BLaER1 treated with 17β-estradiol and CSF1 and Interleukin-3, amounts not matched to agents 10 nM and 100 nM (cell line): ENCODE measurements around the gene RAB34.

Source experiments
- H3K27ac ChIP-seq, 11 experiments: shearing (Covaris generic); formaldehyde crosslinking; 2 replicates each; pipeline ENCODE4 v1.8.1; 2022
- H3K27me3 ChIP-seq, 11 experiments: shearing (Covaris generic); formaldehyde crosslinking; 2 replicates each; pipeline ENCODE4 v1.8.1; 2022
- H3K36me3 ChIP-seq, 11 experiments: shearing (Covaris generic); formaldehyde crosslinking; 2 replicates each; pipeline ENCODE4 v1.8.1; 2022
- H3K4me1 ChIP-seq, 10 experiments: shearing (Covaris generic); formaldehyde crosslinking; 2 replicates each; pipeline ENCODE4 v1.8.1; 2022
- H3K4me2 ChIP-seq, 11 experiments: shearing (Covaris generic); formaldehyde crosslinking; 2 replicates each; pipeline ENCODE4 v1.8.1; 2022
- H3K4me3 ChIP-seq, 10 experiments: shearing (Covaris generic); formaldehyde crosslinking; 2 replicates each; pipeline ENCODE4 v1.8.1; 2022
- H3K9ac ChIP-seq, 11 experiments: shearing (Covaris generic); formaldehyde crosslinking; 2 replicates each; pipeline ENCODE4 v1.8.1; 2022
- H3K9me3 ChIP-seq, 11 experiments: shearing (Covaris generic); formaldehyde crosslinking; replicated peaks in 1 of 11; 2 replicates each; pipeline ENCODE4 v1.8.1; 2022
- H4K20me1 ChIP-seq, 11 experiments: shearing (Covaris generic); formaldehyde crosslinking; 2 replicates each; pipeline ENCODE4 v1.8.1; 2022
- Cebpa-rat ChIP-seq, 11 experiments: shearing (Covaris generic); IDR thresholded peaks; 2 replicates each; pipeline ENCODE4 v1.8.1; 2022

Gene RAB34

DNA sequence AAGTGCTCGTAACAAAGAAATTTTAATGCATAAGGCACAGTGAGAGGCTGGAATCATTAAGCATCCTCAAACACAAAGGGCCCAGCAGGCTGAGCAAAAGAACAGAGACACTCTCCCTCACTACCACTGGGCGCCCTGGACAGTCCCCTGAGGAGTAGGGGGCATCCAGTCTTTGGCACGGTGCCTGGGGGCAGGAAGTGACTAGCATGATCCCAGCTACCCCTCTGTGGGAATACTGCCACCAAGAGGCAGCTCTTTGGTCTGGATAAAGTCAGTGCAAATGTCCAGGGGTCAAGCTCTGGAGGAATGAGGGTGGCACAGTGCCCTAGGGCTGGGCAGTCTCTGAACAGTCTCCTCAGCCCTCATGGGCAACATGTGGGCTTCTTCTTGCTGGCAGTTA is 3.4 kb downstream of the RAB34 start:
- peaks cover 20 to 38% (median 33%) of the 10 kb centered on the region in 11 experiments for H3K36me3 ChIP-seq
- H4K20me1 ChIP-seq, result peaks cover 0 to 40% (median 18%) of the 10 kb centered on the region in 11 experiments; a peak in 13 of 22 replicates
- H3K9me3 ChIP-seq, result no peaks in the 10 kb centered on the region
- TF ChIP-seq Cebpa-rat (IDR thresholded peaks at IDR 0.05), result no peak
- peaks cover 55 to 74% (median 63%) of the 10 kb centered on the region in 10 experiments for H3K4me1 ChIP-seq
- no peak overlapping the region for H3K4me3 ChIP-seq
- H3K27ac ChIP-seq, result 0 out of 22 replicates have a peak overlapping the region, but pooled peaks of 1 of the 11 experiments have one; percentile 21
- no peak overlapping the region; a peak in 1 of 22 replicates for H3K4me2 ChIP-seq
- H3K27me3 ChIP-seq, result no peaks in the 10 kb centered on the region
- peak overlapping the region in 2 of 11 experiments; percentile 22 to 28; a peak in 1 of 22 replicates for H3K9ac ChIP-seq

- no peaks in the 10 kb centered on the region for H3K9me3 ChIP-seq
- TF ChIP-seq Cebpa-rat (IDR thresholded peaks at IDR 0.05), result no peak; a peak in 1 of 22 replicates
- H3K9ac ChIP-seq, result peak overlapping the region in 8 of 11 experiments; percentile 86 to 96 (median 92); a peak in 16 of 22 replicates
- peaks cover 0 to 40% (median 18%) of the 10 kb centered on the region in 11 experiments; a peak in 13 of 22 replicates for H4K20me1 ChIP-seq
- H3K36me3 ChIP-seq, result peaks cover 20 to 38% (median 33%) of the 10 kb centered on the region in 11 experiments
- H3K4me3 ChIP-seq, result peak overlapping the region in 7 of 10 experiments; percentile 63 to 81 (median 70); a peak in 10 of 20 replicates
- H3K4me2 ChIP-seq, result peak overlapping the region; percentile 94 to 99 (median 98)
- H3K4me1 ChIP-seq, result peaks cover 45 to 63% (median 51%) of the 10 kb centered on the region in 10 experiments
- no peaks in the 10 kb centered on the region for H3K27me3 ChIP-seq
- peak overlapping the region in 9 of 11 experiments; percentile 28 to 96 (median 94); a peak in 13 of 22 replicates for H3K27ac ChIP-seq
These were observed 4.8 kb downstream of the RAB34 start for GRCh38 chr17:28712705-28713415.

DNA sequence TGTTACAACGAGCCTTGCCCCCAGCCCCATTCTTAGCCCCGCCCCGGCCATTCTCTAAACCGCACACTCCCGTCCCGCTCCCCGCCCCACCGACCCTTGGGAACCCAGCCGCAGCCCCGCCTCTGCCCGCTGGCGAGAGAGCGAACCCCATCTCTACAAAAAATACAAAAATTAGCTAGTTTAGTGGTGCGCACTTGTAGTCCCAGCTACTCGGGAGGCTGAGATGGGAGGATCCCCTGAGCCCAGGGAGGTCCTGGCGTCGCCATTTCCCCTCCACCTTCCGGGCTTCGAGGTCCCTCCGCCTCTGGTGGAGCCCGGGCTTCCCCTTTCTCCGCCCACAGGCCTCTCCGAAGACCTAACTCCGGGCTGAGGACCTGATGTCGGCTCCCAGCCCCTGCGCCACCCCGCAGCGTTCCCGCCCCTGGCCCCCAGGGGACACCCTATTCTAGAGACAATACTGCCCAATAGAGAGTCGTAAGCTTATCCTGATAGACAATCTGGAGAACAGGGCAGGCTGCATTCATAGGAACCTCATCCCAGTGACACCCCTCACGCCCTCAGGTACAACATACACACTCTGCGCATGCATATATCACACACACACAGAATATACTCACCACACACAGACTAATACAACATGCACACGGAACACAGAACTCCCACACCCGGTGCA is 5.5 kb downstream of the RAB34 start:
- Histone ChIP-seq H3K27me3 (no peaks in the 10 kb centered on the region), H3K9me3 (no peaks in the 10 kb centered on the region), H3K27ac (peak overlapping the region; percentile 45 to 98 (median 94); a peak in 21 of 22 replicates), H3K4me2 (peak overlapping the region; percentile 94 to 99 (median 98)), H3K4me1 (peaks cover 45 to 63% (median 51%) of the 10 kb centered on the region in 10 experiments), H3K9ac (peak overlapping the region; percentile 86 to 96 (median 91)), H4K20me1 (peaks cover 0 to 40% (median 17%) of the 10 kb centered on the region in 11 experiments; a peak in 13 of 22 replicates), H3K4me3 (peak overlapping the region; percentile 63 to 81 (median 70)), H3K36me3 (peaks cover 20 to 38% (median 33%) of the 10 kb centered on the region in 11 experiments)
- no peak for TF ChIP-seq Cebpa-rat (IDR thresholded peaks at IDR 0.05)

DNA sequence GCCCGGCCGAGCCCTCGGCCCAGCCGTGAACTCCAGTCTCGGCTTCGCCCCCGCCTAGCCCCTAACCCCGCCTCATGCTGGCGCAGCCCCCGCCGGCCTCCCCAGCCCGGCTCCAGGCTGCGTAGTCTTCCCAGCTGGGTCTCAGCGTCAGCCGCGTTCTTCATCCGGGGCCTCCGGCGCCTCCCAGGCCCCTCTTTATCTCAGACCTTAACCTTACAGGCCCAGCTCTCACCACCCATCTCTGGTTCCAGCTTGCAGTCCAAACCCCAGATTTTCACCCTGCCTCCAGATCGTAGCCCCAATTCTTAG is 6.0 kb downstream of the RAB34 start, which contains the start of gene PROCA1:
Gene PROCA1, minus strand, starts transcription at position 166 of the 309 bp plus-strand sequence. CDS start 228 bp downstream, outside the sequence.
- Histone ChIP-seq H3K4me3 (peak within 1 kb of the TSS; percentile 63 to 81 (median 70)), H3K9me3 (no peaks in the 10 kb centered on the region), H3K27ac (peak within 1 kb of the TSS; percentile 76 to 98 (median 94)), H3K4me2 (peak within 1 kb of the TSS; percentile 94 to 99 (median 98)), H3K9ac (peak within 1 kb of the TSS; percentile 86 to 96 (median 91)), H4K20me1 (peaks cover 0 to 36% (median 16%) of the 10 kb centered on the region in 11 experiments; a peak in 13 of 22 replicates), H3K27me3 (no peaks in the 10 kb centered on the region), H3K4me1 (peaks cover 42 to 63% (median 48%) of the 10 kb centered on the region in 10 experiments), H3K36me3 (peaks cover 20 to 38% (median 33%) of the 10 kb centered on the region in 11 experiments)
- no peak for TF ChIP-seq Cebpa-rat (IDR thresholded peaks at IDR 0.05)

GRCh38 chr17:28710861-28711722 is 6.6 kb downstream of the RAB34 start:
- peaks cover 20 to 39% (median 32%) of the 10 kb centered on the region in 11 experiments for H3K36me3 ChIP-seq
- no peak for TF ChIP-seq Cebpa-rat (IDR thresholded peaks at IDR 0.05)
- no peaks in the 10 kb centered on the region for H3K9me3 ChIP-seq
- peak overlapping the region; percentile 63 to 81 (median 70) for H3K4me3 ChIP-seq
- peak overlapping the region; percentile 86 to 96 (median 91) for H3K9ac ChIP-seq
- peaks cover 37 to 57% (median 42%) of the 10 kb centered on the region in 10 experiments for H3K4me1 ChIP-seq
- peak overlapping the region; percentile 94 to 99 (median 98) for H3K4me2 ChIP-seq
- peak overlapping the region; percentile 76 to 98 (median 94) for H3K27ac ChIP-seq
- H4K20me1 ChIP-seq, result peaks cover 0 to 30% (median 16%) of the 10 kb centered on the region in 11 experiments; a peak in 13 of 22 replicates
- no peaks in the 10 kb centered on the region for H3K27me3 ChIP-seq

- TF ChIP-seq Cebpa-rat (IDR thresholded peaks at IDR 0.05), result no peak
- H4K20me1 ChIP-seq, result peaks cover 0 to 43% (median 13%) of the 10 kb centered on the region in 11 experiments; a peak in 14 of 22 replicates
- no peaks in the 10 kb centered on the region for H3K9me3 ChIP-seq
- no peak overlapping the region for H3K4me2 ChIP-seq
- peaks cover 21 to 37% (median 27%) of the 10 kb centered on the region in 10 experiments for H3K4me1 ChIP-seq
- H3K27me3 ChIP-seq, result no peaks in the 10 kb centered on the region
- no peak overlapping the region for H3K27ac ChIP-seq
- no peak overlapping the region for H3K9ac ChIP-seq
- no peak overlapping the region for H3K4me3 ChIP-seq
- peaks cover 24 to 41% (median 34%) of the 10 kb centered on the region in 11 experiments for H3K36me3 ChIP-seq
These were observed 10.3 kb downstream of the RAB34 start for GRCh38 chr17:28707339-28707720.

GRCh38 chr17:28706471-28707338 is 11.0 kb downstream of the RAB34 start:
- no peaks in the 10 kb centered on the region for H3K27me3 ChIP-seq
- no peak overlapping the region for H3K4me2 ChIP-seq
- H3K4me3 ChIP-seq, result no peak overlapping the region
- peaks cover 0 to 49% (median 16%) of the 10 kb centered on the region in 11 experiments; a peak in 14 of 22 replicates for H4K20me1 ChIP-seq
- H3K4me1 ChIP-seq, result peaks cover 15 to 31% (median 21%) of the 10 kb centered on the region in 10 experiments
- no peaks in the 10 kb centered on the region for H3K9me3 ChIP-seq
- H3K36me3 ChIP-seq, result peaks cover 31 to 48% (median 41%) of the 10 kb centered on the region in 11 experiments
- TF ChIP-seq Cebpa-rat (IDR thresholded peaks at IDR 0.05), result no peak
- no peak overlapping the region for H3K27ac ChIP-seq
- no peak overlapping the region for H3K9ac ChIP-seq
